D721Med (cell line): ENCODE results near the gene PALM2AKAP2.

ENCODE experiments used
- DNase-seq: peaks from one replicate; pipeline ENCODE4 v3.0.0; 2011; ENCODE audit warnings: low spot score; ENCODE audit not compliant: insufficient read length
- FAIRE-seq: peaks from 2 replicates; lab custom pipeline; 2011; peaks lifted over from hg19 to GRCh38; lab: Jason Lieb, UNC
- CTCF ChIP-seq: IDR thresholded peaks from 2 replicates; pipeline ENCODE4 v1.5.1; 2012; ENCODE audit warnings: mild to moderate bottlenecking, control low read depth; ENCODE audit not compliant: insufficient read depth; ENCODE audit errors: missing control alignments

The PALM2AKAP2 gene

DNA sequence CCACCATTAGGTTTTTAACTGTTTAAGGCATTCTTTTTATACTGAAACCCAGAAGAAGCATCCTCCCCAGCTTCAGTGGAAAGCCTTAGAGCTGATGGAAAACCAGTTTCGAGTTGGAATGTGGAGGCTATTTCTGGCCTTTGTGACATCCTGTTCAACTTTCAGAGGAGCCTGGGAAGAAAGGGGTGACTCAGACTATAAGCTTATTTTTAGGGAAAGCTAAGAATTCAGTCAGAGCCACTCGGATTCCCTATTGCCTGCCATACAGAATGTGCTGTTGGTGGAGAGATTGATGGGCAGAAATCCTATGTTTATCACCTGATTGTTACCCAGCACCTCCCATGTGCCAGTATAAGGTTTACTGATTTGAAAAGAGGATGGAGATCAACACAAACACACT lies 19.8 kb downstream of the PALM2AKAP2 start:
- no peak for TF ChIP-seq CTCF
- FAIRE-seq (no peak), DNase-seq (no peak)

DNA sequence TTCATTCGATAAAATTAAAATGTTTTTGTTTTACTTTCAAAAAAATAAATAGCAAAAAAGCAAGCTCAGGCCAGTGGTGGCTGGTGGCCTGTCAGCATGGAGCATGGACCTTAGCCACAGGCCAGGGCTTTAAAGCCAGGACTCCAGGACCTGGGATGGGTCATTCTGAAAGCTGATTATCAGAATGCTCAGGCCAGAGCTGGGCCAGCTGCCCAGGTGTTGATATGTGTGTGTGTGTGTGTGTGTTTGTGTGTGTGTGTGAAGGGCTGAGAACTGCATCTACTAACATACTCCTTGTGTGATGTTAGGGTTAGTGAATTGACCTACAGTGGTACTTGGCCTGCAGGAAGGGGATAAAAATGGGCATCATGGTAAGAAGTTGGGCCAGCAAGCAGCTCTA lies 21.5 kb downstream of the PALM2AKAP2 start:
- FAIRE-seq: no peak
- DNase-seq: no peak
- TF ChIP-seq CTCF: no peak

DNA sequence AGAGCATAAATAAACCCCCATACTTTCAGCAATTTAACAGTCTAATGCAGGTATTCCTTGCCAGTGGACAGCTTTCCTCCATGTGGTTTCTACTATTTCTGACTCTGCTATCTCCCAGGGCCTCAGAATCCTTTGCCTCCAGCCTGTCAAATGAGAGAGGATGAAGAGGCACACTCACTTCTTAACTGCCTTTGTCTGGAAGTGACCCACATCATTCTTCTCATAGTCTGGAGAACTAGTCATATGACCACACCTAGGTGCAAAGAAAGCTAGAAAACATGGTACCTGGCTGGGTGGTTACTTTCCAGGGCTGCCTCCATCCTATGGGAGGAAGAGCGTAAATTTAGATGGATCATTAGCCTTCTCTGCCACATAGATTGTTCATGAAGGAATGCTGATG lies 22.5 kb downstream of the PALM2AKAP2 start:
- DNase-seq (no peak), FAIRE-seq (no peak)
- no peak for TF ChIP-seq CTCF

DNA sequence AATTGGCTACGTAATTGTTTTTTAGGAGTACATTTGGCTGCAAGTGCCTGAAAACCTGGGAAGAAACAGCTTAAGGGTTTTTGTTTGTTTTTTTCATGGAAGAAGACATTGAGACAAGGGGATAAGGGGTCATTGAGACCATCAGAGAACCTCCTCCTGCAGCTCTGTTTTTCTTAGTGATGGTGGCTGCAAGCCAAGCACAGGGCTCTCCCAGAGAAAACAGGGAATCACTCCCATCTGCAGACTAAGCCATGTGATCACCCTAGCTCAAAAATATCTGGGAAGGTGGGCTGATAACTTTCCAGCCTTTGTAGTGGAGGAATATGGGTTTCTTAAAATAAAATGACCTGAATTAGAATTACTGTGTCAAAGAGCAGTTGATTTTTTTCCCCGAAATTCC lies 25.1 kb downstream of the PALM2AKAP2 start:
- DNase-seq: no peak

DNA sequence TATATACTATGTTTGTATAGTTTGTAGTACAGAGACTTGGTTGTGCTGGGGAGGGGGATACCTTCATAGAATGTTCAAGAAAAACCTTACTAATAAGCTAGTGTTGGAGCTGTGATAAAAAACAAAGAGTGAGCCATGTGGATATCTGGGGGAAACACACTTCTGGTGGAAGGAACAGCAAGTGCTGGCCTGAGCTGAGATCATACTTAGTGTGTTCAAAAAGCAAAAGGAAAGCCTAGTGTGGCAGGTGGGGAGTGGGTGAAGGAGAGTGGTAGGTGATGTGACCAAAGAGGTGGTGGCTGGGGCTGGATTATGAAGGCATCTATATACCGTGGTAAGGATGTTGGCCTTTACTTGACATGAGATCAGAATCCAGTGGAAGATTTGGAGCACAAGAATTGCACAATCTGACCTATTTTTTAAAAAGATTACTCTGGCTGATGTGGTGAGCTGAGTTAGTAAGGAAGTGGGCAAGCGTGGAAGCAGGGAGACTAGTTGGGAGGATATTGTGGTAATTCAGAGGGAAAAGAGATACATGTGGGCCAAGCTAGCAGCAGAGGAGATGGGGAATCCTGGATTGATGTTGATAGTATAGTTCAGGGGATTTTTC lies 26.6 kb downstream of the PALM2AKAP2 start:
- no peak for TF ChIP-seq CTCF
- FAIRE-seq (no peak), DNase-seq (no peak)

More for the DNA sequence above, 25.1 kb downstream of the PALM2AKAP2 start:
- TF ChIP-seq CTCF: no peak
- no peak for FAIRE-seq

DNA sequence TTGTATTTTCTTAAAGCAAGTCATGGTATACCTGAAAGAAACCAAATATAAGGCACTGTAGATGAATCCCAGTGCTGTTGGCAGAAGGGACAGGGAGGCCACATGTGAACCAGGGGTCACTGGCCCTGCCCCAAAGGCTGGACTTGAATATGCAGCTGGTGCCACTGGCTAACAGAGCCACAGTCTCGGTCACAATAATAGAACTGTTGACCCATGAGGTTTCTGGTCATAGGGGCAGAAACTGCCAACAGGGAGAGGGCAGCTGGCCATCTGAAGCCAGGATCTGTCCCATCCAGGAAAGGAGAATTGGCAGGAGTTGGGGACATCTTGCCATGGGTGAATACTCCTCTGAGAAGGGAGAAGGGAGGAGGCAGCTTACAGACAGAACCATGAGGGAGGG lies 31.9 kb downstream of the PALM2AKAP2 start:
- TF ChIP-seq CTCF: no peak
- no peak for FAIRE-seq

GRCh38 chr9:109812331-109812730 lies 32.3 kb downstream of the PALM2AKAP2 start:
- DNase-seq (no peak), FAIRE-seq (no peak)
- TF ChIP-seq CTCF: no peak

More for the DNA sequence above, 31.9 kb downstream of the PALM2AKAP2 start:
- no peak for DNase-seq
